Upper lobe of left lung (tissue), 4 donors: ENCODE measurements around the gene LTBP1.

Experiments
- EP300 ChIP-seq, 4 donors: sonication (generic); formaldehyde crosslinking; IDR thresholded peaks; one replicate each; pipeline ENCODE4 v1.5.1; 2017; ENCODE audit warnings: antibody characterized with exemption in 4 of 4, control low read depth in 2 of 4
- TF ChIP-seq, protein P1 (sequence below), 6 experiments: fragments of 450-650 bp in 4 of 6; fragments of 200-600 bp in 2 of 6; sonication (generic) in 2 of 6; IDR thresholded peaks; one replicate each; pipeline ENCODE4 v1.5.1; 2016 to 2019; ENCODE audit warnings: antibody characterized with exemption in 6 of 6

DNA sequence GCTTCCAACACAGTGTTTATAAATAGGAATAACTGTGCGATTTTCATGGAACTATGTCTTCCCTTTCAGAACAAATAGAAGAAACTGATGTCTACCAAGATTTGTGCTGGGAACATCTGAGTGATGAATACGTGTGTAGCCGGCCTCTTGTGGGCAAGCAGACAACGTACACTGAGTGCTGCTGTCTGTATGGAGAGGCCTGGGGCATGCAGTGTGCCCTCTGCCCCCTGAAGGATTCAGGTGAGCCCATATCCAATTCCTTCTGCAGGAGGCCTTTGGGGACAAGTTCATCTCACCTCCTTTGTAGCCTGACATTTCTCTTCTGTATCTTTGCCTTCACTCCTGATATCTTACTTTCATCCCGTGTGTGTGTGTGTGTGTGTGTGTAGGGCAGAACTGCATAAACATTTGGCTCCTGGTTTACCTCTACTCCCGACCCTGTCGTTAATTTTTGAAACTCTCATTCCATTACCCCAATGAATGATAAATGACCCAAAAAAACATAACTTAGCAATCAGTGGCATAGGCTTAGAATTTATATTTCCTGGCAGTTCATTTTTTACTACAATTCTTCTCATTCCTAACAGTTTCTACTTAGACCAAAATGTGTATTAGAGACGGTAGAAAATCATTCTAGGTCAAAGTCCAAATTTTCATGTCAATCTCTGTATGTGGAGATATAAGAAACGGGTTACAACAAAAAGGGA is 418.7 kb downstream of the LTBP1 start:
- TF ChIP-seq, protein P1, sequence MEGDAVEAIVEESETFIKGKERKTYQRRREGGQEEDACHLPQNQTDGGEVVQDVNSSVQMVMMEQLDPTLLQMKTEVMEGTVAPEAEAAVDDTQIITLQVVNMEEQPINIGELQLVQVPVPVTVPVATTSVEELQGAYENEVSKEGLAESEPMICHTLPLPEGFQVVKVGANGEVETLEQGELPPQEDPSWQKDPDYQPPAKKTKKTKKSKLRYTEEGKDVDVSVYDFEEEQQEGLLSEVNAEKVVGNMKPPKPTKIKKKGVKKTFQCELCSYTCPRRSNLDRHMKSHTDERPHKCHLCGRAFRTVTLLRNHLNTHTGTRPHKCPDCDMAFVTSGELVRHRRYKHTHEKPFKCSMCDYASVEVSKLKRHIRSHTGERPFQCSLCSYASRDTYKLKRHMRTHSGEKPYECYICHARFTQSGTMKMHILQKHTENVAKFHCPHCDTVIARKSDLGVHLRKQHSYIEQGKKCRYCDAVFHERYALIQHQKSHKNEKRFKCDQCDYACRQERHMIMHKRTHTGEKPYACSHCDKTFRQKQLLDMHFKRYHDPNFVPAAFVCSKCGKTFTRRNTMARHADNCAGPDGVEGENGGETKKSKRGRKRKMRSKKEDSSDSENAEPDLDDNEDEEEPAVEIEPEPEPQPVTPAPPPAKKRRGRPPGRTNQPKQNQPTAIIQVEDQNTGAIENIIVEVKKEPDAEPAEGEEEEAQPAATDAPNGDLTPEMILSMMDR (IDR thresholded peaks at IDR 0.05): no peak
- no peak for TF ChIP-seq EP300 (IDR thresholded peaks at IDR 0.05)
